K562 (cell line): Measurements from ENCODE around the gene ARID5B. TPM values are rescaled to one million over a fixed set of nuclear protein-coding genes. Genes with fewer than 3 reads are reported as not detected.

ENCODE experiments used
- ATAC-seq: fragments of 200-7000 bp; cut with Tn5 transposase; 3 replicates; pipeline ENCODE4 v1.9.1; 2020; ENCODE audit warnings: moderate library complexity
- BruUV-seq: library from RNA; stranded (reverse); fragments of 400-500 nt; replicated peaks from 2 replicates; lab custom pipeline; 2021; lab: Mats Ljungman, UMichigan
- CTCF ChIA-PET: fragments of 300-600 bp; formaldehyde crosslinking; extraction: SDS; loops from one replicate; lab custom pipeline; 2021; ENCODE audit warnings: low intra/inter-chr PET ratio; lab: Yijun Ruan, JAX
- POLR2A ChIA-PET: fragments of 300-600, 350-650 bp; sonication (Branson Sonifier 250); formaldehyde crosslinking; extraction: SDS; loops from one replicate; lab custom pipeline; 2021; ENCODE audit warnings: antibody characterized with exemption, inconsistent platforms; lab: Yijun Ruan, JAX
- DNase-seq, 4 experiments: peaks; one replicate each; pipeline versions ENCODE4 v3.0.0 to v3.0.0-alpha.2; 2011 to 2018; ENCODE audit warnings: low spot score in 3 of 4, mixed read lengths in 3 of 4; ENCODE audit errors: extremely low read depth in 1 of 4
- FAIRE-seq: peaks from 2 replicates; lab custom pipeline; 2011; peaks lifted over from hg19 to GRCh38; lab: Jason Lieb, UNC
- H2AFZ ChIP-seq: 2 replicates; pipeline ENCODE4 v1.6.0; 2011; ENCODE audit warnings: low read depth, low read length, control low read depth, inconsistent platforms
- H3K27ac ChIP-seq: fragments of 200-600 bp; 3 replicates; pipeline ENCODE4 v1.8.0; 2011; ENCODE audit warnings: low read depth, mild to moderate bottlenecking, control low read depth, inconsistent platforms, low read length, moderate library complexity, mixed read lengths; ENCODE audit errors: extremely low read depth
- H3K27me3 ChIP-seq, 2 experiments: fragments of 300-600 bp in 1 of 2; 2 replicates in 1 of 2; 3 replicates in 1 of 2; pipeline versions ENCODE4 v1.6.0 to v1.8.0; 2011; ENCODE audit warnings: inconsistent platforms in 2 of 2, low read length in 2 of 2, mild to moderate bottlenecking in 1 of 2, mixed read lengths in 1 of 2, moderate library complexity in 1 of 2; ENCODE audit not compliant: control insufficient read depth in 2 of 2, insufficient read depth in 2 of 2
- H3K36me3 ChIP-seq: fragments of 300-600 bp; 3 replicates; pipeline ENCODE4 v1.8.0; 2011; ENCODE audit warnings: mild to moderate bottlenecking, low read length, inconsistent platforms; ENCODE audit not compliant: control insufficient read depth, insufficient read depth
- H3K4me1 ChIP-seq, 2 experiments: fragments of 200-600 bp in 1 of 2; replicated peaks in 1 of 2; 2 replicates in 1 of 2; 3 replicates in 1 of 2; pipeline versions ENCODE4 v1.5.1 to v1.8.0; 2011; ENCODE audit warnings: inconsistent platforms in 2 of 2, low read length in 2 of 2, mild to moderate bottlenecking in 1 of 2, mixed read lengths in 1 of 2, moderate library complexity in 1 of 2; ENCODE audit not compliant: control insufficient read depth in 2 of 2, insufficient read depth in 2 of 2
- H3K4me2 ChIP-seq: 2 replicates; pipeline ENCODE4 v1.6.1; 2011; ENCODE audit warnings: low read length, control low read depth, inconsistent platforms, mixed read lengths; ENCODE audit not compliant: insufficient read depth
- H3K4me3 ChIP-seq: fragments of 200-600 bp; sonication (generic), shearing (Covaris generic); 2 replicates; pipeline ENCODE4 v1.5.1; 2016; ENCODE audit warnings: control low read depth, inconsistent platforms
- H3K79me2 ChIP-seq: fragments of 200-600 bp; 3 replicates; pipeline ENCODE4 v1.8.0; 2011; ENCODE audit warnings: low read length, inconsistent platforms; ENCODE audit not compliant: control insufficient read depth, insufficient read depth
- H3K9ac ChIP-seq, 2 experiments: 2 replicates each; pipeline versions ENCODE4 v1.6.0 to v1.6.1; 2011; ENCODE audit warnings: low read depth in 2 of 2, low read length in 2 of 2, control low read depth in 1 of 2, inconsistent platforms in 1 of 2, mild to moderate bottlenecking in 1 of 2, mixed read lengths in 1 of 2; ENCODE audit not compliant: insufficient read depth in 1 of 2
- H3K9me1 ChIP-seq: one replicate; pipeline ENCODE4 v1.6.0; 2011; ENCODE audit warnings: inconsistent platforms, mild to moderate bottlenecking, low read length, moderate library complexity; ENCODE audit not compliant: control insufficient read depth, insufficient read depth
- H3K9me3 ChIP-seq: replicated peaks from 2 replicates; pipeline ENCODE4 v1.5.1; 2011; ENCODE audit warnings: low read depth, low read length, inconsistent platforms; ENCODE audit not compliant: control insufficient read depth, insufficient read depth
- H4K20me1 ChIP-seq: replicated peaks from 2 replicates; pipeline ENCODE4 v1.6.1; 2011; ENCODE audit warnings: low read length, inconsistent platforms, mixed read lengths; ENCODE audit not compliant: control insufficient read depth, insufficient read depth
- ATF7 ChIP-seq: fragments of 450-650 bp; IDR thresholded peaks from 2 replicates; pipeline ENCODE4 v1.7.1; 2014; ENCODE audit warnings: mild to moderate bottlenecking, moderate library complexity
- CBX8 ChIP-seq: fragments of 200-600 bp; sonication (generic); IDR thresholded peaks from 2 replicates; pipeline ENCODE4 v1.6.1; 2012; ENCODE audit warnings: borderline replicate concordance, mixed run types, low read depth, mild to moderate bottlenecking, moderate library complexity, mixed read lengths, low read length, control low read depth, inconsistent platforms; ENCODE audit not compliant: poor library complexity, severe bottlenecking; ENCODE audit errors: extremely low read depth
- CEBPG ChIP-seq, 3 experiments: fragments of 200-800 bp in 1 of 3; sonication (Bioruptor generic) in 1 of 3; sonication (generic) in 1 of 3; formaldehyde crosslinking in 1 of 3; IDR thresholded peaks in 2 of 3; conservative IDR thresholded peaks in 1 of 3; 2 replicates each; pipeline versions ENCODE4 v1.6.1 to v1.8.0; 2016 to 2022; ENCODE audit warnings: missing compliant biosample characterization in 2 of 3, missing genetic modification characterization in 2 of 3, mild to moderate bottlenecking in 1 of 3, missing genetic modification reagents in 1 of 3
- ILF3 ChIP-seq: fragments of 450-650 bp; IDR thresholded peaks from 2 replicates; pipeline ENCODE4 v1.6.1; 2018; ENCODE audit warnings: antibody characterized with exemption, mild to moderate bottlenecking, moderate library complexity, borderline replicate concordance
- MBD1 ChIP-seq: fragments of 250-450 bp; sonication (Bioruptor Pico); IDR thresholded peaks from 2 replicates; pipeline ENCODE4 v1.8.0; 2022; ENCODE audit warnings: inconsistent platforms
- RAD51 ChIP-seq: fragments of 450-650 bp; IDR thresholded peaks from 2 replicates; pipeline ENCODE4 v1.7.1; 2016; ENCODE audit warnings: low read depth, mild to moderate bottlenecking, borderline replicate concordance
- RUNX1 ChIP-seq: sonication (generic); IDR thresholded peaks from 2 replicates; pipeline ENCODE4 v1.6.1; 2016; ENCODE audit warnings: antibody characterized with exemption, low read depth
- SETDB1 ChIP-seq: IDR thresholded peaks from one replicate; pipeline ENCODE4 v1.6.1; 2012; ENCODE audit warnings: low read length, control low read depth, inconsistent platforms
- SOX6 ChIP-seq: fragments of 450-650 bp; IDR thresholded peaks from 2 replicates; pipeline ENCODE4 v1.6.1; 2014; ENCODE audit warnings: mild to moderate bottlenecking
- ZFP30 ChIP-seq: fragments of 250-450 bp; sonication (Bioruptor Pico); IDR thresholded peaks from 2 replicates; pipeline ENCODE4 v1.8.0; 2022; ENCODE audit warnings: moderate library complexity, mild to moderate bottlenecking, inconsistent platforms, borderline replicate concordance
- ZNF764 ChIP-seq: fragments of 250-450 bp; sonication (Bioruptor Pico); IDR thresholded peaks from 2 replicates; pipeline ENCODE4 v1.4.0; 2020; ENCODE audit warnings: low read depth, mild to moderate bottlenecking, moderate library complexity
- WGBS: fragments of 100-300 bp; shearing (Covaris generic); methylation state at CpG from one replicate; pipeline ENCODE4 v1.1.6; 2016; ENCODE audit warnings: low coverage, mixed read lengths; ENCODE audit not compliant: insufficient coverage; ENCODE audit errors: missing lambda C conversion rate; 5-methylcytosine and 5-hydroxymethylcytosine counted together
- in situ Hi-C: fragments of 300-500 bp; cut with MboI; formaldehyde crosslinking; loops from 4 replicates; pipeline ENCODE4 v1.15.0; 2018; ENCODE audit warnings: inconsistent platforms, mixed read lengths
- intact Hi-C: fragments of 100-400 bp; cut with micrococcal nuclease; formaldehyde crosslinking; loops from 2 replicates; pipeline ENCODE4 v1.14.2; 2022
- polyA plus RNA-seq, 8 experiments: library from polyadenylated mRNA; depleted of rRNA in 4 of 8; stranded (reverse) in 5 of 8; unstranded in 3 of 8; fragments of >200 nt; fragmentation: Nextera tagmentation in 2 of 8; fragmentation: Illumina TruSeq in 1 of 8; extraction: Ambion mirVana in 2 of 8; extraction: Trizol in 1 of 8; gene quantifications; 2 replicates each; pipeline versions ENCODE4 v1.2.1 to v1.2.3, GENCODE V29; 2011 to 2014; ENCODE audit warnings: inconsistent platforms in 1 of 8, missing spikeins in 1 of 8
- total RNA-seq, 7 experiments: library from RNA; depleted of rRNA in 6 of 7; stranded (reverse); fragments of >200 nt in 6 of 7; fragmentation: Illumina TruSeq in 2 of 7; extraction: Trizol in 2 of 7; gene quantifications; 2 replicates each; pipeline versions ENCODE4 v1.2.1 to v1.2.3, GENCODE V29; 2011 to 2021; ENCODE audit warnings: low replicate concordance in 1 of 7
- TF ChIP-seq, protein P1 (sequence below): IDR thresholded peaks from 2 replicates; pipeline ENCODE4 v1.6.1; 2014; ENCODE audit warnings: antibody characterized with exemption
- TF ChIP-seq, protein P2 (sequence below): fragments of 200-800 bp; sonication (Bioruptor generic); IDR thresholded peaks from 2 replicates; pipeline ENCODE4 v1.6.1; 2017; ENCODE audit warnings: missing genetic modification characterization, missing compliant biosample characterization

Gene ARID5B
- total and polyA plus RNA-seq, 9 of the 15 experiments (the other 6 are each of a cell fraction or from before 2014, with no cell fraction given), result 0.48 to 1.6 (median 0.80) TPM

DNA sequence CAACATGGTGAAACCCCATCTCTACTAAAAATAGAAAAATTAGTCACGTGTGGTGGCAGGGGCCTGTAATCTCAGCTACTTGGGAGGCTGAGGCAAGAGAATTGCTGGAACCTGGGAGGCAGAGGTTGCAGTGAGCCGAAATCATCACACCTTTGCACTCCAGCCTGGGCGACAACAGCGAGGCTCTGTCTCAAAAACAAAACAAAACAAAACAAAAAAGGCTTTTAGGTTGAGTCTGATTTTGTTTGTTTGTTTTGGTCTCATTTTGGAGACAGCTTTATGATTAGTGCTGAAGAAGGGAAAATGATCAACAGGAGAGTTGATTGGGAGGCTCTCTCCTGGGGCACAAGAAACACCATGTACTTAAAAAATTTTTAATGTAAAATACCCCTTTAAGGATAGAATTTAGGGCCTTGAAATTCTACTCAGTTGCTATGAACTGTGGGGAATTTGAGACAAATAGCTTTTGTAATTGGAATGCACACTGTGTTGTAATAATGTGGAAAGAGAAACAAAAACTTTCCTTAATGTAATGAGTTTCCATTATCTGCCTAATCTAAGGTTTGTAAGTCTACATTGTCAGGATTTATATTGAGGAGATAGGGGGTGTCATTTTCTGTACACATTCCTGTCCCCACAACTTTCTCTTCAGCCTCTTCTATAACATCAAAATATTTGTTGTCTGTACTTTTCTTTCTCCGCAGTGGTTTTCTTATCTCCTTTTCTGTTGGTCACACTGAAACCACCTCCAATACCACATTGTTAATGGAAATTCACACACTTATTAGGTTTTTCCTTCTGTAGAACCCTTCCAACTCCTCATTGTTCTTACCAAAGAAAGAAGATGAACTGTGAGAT, 41.3 kb downstream of the ARID5B start:
- CTCF ChIA-PET, result no interaction called here
- peak overlapping the region; percentile 64 for H2AFZ ChIP-seq
- intact Hi-C loops, result no loop called here
- no peak for FAIRE-seq
- no peaks in the 10 kb centered on the region for H3K9me1 ChIP-seq
- in situ Hi-C loops, result no loop called here
- 35% methylated on average over 5 of the region's 5 CpGs for WGBS
- no peak overlapping the region for H3K4me3 ChIP-seq
- H4K20me1 ChIP-seq, result no peaks in the 10 kb centered on the region
- no peaks in the 10 kb centered on the region for H3K79me2 ChIP-seq
- no peak overlapping the region for H3K9ac ChIP-seq
- H3K27ac ChIP-seq, result peak overlapping the region; percentile 6; the same call in 1 of the 3 replicates
- H3K27me3 ChIP-seq, result no peaks in the 10 kb centered on the region
- ATAC-seq, result no peak
- BruUV-seq, result no TSS peak
- POLR2A ChIA-PET, result no interaction called here
- 0 out of 2 replicates have a peak overlapping the region, but pooled peaks have one; percentile 5 for H3K4me2 ChIP-seq
- no peaks in the 10 kb centered on the region for H3K36me3 ChIP-seq
- peak in 1 of 4 experiments; percentile 12 for DNase-seq
- H3K4me1 ChIP-seq, result peaks cover 0 to 5% of the 10 kb centered on the region in 2 experiments; a peak in 1 of 5 replicates
- H3K9me3 ChIP-seq, result no peaks in the 10 kb centered on the region
- TF ChIP-seq ZNF764 (CRISPR knock-in tag) (no peak), CEBPG (CRISPR knock-in tag; IDR thresholded peaks at IDR 0.05) (no peak), CEBPG (tag; conservative IDR thresholded peaks at IDR 0.05 in 1 of 2, IDR thresholded peaks at IDR 0.05 in 1 of 2) (0 out of 4 replicates have a peak, but pooled peaks of 1 of the 2 experiments have one; percentile 36), SOX6 (peak; percentile 48; the same call in 1 of the 2 replicates), RUNX1 (no peak), RAD51 (no peak), MBD1 (CRISPR knock-in tag) (0 out of 2 replicates have a peak, but pooled peaks have one; percentile 38), ILF3 (no peak), ATF7 (no peak), CBX8 (no peak), SETDB1 (no peak), ZFP30 (CRISPR knock-in tag) (no peak)
- TF ChIP-seq, protein P1, sequence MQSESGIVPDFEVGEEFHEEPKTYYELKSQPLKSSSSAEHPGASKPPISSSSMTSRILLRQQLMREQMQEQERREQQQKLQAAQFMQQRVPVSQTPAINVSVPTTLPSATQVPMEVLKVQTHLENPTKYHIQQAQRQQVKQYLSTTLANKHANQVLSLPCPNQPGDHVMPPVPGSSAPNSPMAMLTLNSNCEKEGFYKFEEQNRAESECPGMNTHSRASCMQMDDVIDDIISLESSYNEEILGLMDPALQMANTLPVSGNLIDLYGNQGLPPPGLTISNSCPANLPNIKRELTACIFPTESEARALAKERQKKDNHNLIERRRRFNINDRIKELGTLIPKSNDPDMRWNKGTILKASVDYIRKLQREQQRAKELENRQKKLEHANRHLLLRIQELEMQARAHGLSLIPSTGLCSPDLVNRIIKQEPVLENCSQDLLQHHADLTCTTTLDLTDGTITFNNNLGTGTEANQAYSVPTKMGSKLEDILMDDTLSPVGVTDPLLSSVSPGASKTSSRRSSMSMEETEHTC, result no peak
- TF ChIP-seq, protein P2, sequence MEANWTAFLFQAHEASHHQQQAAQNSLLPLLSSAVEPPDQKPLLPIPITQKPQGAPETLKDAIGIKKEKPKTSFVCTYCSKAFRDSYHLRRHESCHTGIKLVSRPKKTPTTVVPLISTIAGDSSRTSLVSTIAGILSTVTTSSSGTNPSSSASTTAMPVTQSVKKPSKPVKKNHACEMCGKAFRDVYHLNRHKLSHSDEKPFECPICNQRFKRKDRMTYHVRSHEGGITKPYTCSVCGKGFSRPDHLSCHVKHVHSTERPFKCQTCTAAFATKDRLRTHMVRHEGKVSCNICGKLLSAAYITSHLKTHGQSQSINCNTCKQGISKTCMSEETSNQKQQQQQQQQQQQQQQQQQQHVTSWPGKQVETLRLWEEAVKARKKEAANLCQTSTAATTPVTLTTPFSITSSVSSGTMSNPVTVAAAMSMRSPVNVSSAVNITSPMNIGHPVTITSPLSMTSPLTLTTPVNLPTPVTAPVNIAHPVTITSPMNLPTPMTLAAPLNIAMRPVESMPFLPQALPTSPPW (CRISPR knock-in tag), result peak; percentile 45; the same call in 1 of the 2 replicates
